ENCODE measurements around the gene MYMK. TPM values are rescaled to one million over a fixed set of nuclear protein-coding genes. Genes with fewer than 3 reads are reported as not detected.

MYMK gene
- not detected for polyA plus RNA-seq (2013, experiment 1 of 2)
- 0.08 TPM for polyA plus RNA-seq (2013, experiment 2 of 2)

- H3K18ac ChIP-seq (ENCODE audit: low read length): no peak within 1 kb of the TSS
- peaks cover 19% of the 10 kb centered on the region for H3K4me1 ChIP-seq (ENCODE audit: control insufficient read depth, low read depth, low read length)
- H2BK15ac ChIP-seq (replicated peaks; ENCODE audit: low read depth): no peak within 1 kb of the TSS
- no peaks in the 10 kb centered on the region for H3K79me1 ChIP-seq (ENCODE audit: low read length)
- no peak within 1 kb of the TSS for H4K8ac ChIP-seq (ENCODE audit: low read depth, low read length)
- no peak for DNase-seq
- no peak within 1 kb of the TSS for H3K4me2 ChIP-seq (ENCODE audit: low read length)
- H3K27me3 ChIP-seq (ENCODE audit: insufficient read depth, low read length, poor library complexity): no peaks in the 10 kb centered on the region
- no peak within 1 kb of the TSS for H4K5ac ChIP-seq (ENCODE audit: low read length)
- no peak within 1 kb of the TSS for H2BK120ac ChIP-seq (ENCODE audit: low read depth, low read length)
- H3K9ac ChIP-seq (ENCODE audit: low read length): no peak within 1 kb of the TSS
- peak within 1 kb of the TSS; percentile 40 for H2BK5ac ChIP-seq (ENCODE audit: low read length)
- no peak within 1 kb of the TSS for H3K4ac ChIP-seq (ENCODE audit: low read depth, low read length)
- H3K79me2 ChIP-seq (ENCODE audit: control insufficient read depth, insufficient read depth, low read length): no peaks in the 10 kb centered on the region
- no CpG with 5 or more reads among the region's 17 CpGs for WGBS (ENCODE audit: extremely low coverage, insufficient coverage, low lambda C conversion rate)
- H3K27ac ChIP-seq (ENCODE audit: low read depth, low read length): no peak within 1 kb of the TSS
- H3K56ac ChIP-seq (ENCODE audit: low read length): peak within 1 kb of the TSS; percentile 83
- no peak within 1 kb of the TSS for H3K23ac ChIP-seq (ENCODE audit: low read length)
- H3K4me3 ChIP-seq (ENCODE audit: low read length): no peak within 1 kb of the TSS
- no peaks in the 10 kb centered on the region for H3K36me3 ChIP-seq (ENCODE audit: control insufficient read depth, insufficient read depth, low read length)
- peak within 1 kb of the TSS; percentile 32 for H2AK5ac ChIP-seq (ENCODE audit: low read length)
Observed at GRCh38 chr9:133524679-133525228, at the start of gene MYMK. MYMK (minus strand) TSS chr9:133524959; CDS start chr9:133524844, 115 bp downstream.

GRCh38 chr9:133573791-133574515 lies 49.2 kb upstream of the MYMK start:
- DNase-seq: no peak
- Histone ChIP-seq H3K23ac (ENCODE audit: low read length) (no peak overlapping the region), H3K4me1 (ENCODE audit: control insufficient read depth, low read depth, low read length) (peaks cover 2% of the 10 kb centered on the region), H4K8ac (ENCODE audit: low read depth, low read length) (no peak overlapping the region), H3K27ac (ENCODE audit: low read depth, low read length) (no peak overlapping the region), H3K4me2 (ENCODE audit: low read length) (no peak overlapping the region), H3K36me3 (ENCODE audit: control insufficient read depth, insufficient read depth, low read length) (no peaks in the 10 kb centered on the region), H2BK120ac (ENCODE audit: low read depth, low read length) (no peak overlapping the region), H3K79me1 (ENCODE audit: low read length) (no peaks in the 10 kb centered on the region), H2BK15ac (replicated peaks; ENCODE audit: low read depth) (no peak overlapping the region), H3K9ac (ENCODE audit: low read length) (no peak overlapping the region), H3K27me3 (ENCODE audit: insufficient read depth, low read length, poor library complexity) (no peaks in the 10 kb centered on the region), H3K4me3 (ENCODE audit: low read length) (no peak overlapping the region), H3K79me2 (ENCODE audit: control insufficient read depth, insufficient read depth, low read length) (no peaks in the 10 kb centered on the region), H3K4ac (ENCODE audit: low read depth, low read length) (no peak overlapping the region), H4K5ac (ENCODE audit: low read length) (no peak overlapping the region), H2AK5ac (ENCODE audit: low read length) (no peak overlapping the region), H3K56ac (ENCODE audit: low read length) (no peak overlapping the region), H2BK5ac (ENCODE audit: low read length) (no peak overlapping the region), H3K18ac (ENCODE audit: low read length) (no peak overlapping the region)
- no CpG with 5 or more reads among the region's 21 CpGs for WGBS (ENCODE audit: extremely low coverage, insufficient coverage, low lambda C conversion rate)

GRCh38 chr9:133572821-133573361 lies 48.1 kb upstream of the MYMK start:
- peaks cover 2% of the 10 kb centered on the region for H3K4me1 ChIP-seq (ENCODE audit: control insufficient read depth, low read depth, low read length)
- H3K79me2 ChIP-seq (ENCODE audit: control insufficient read depth, insufficient read depth, low read length): no peaks in the 10 kb centered on the region
- H2BK15ac ChIP-seq (replicated peaks; ENCODE audit: low read depth): no peak overlapping the region
- no peak overlapping the region for H4K5ac ChIP-seq (ENCODE audit: low read length)
- no peak overlapping the region for H3K4me3 ChIP-seq (ENCODE audit: low read length)
- H3K36me3 ChIP-seq (ENCODE audit: control insufficient read depth, insufficient read depth, low read length): no peaks in the 10 kb centered on the region
- no peak overlapping the region for H3K9ac ChIP-seq (ENCODE audit: low read length)
- no CpG with 5 or more reads among the region's 15 CpGs for WGBS (ENCODE audit: extremely low coverage, insufficient coverage, low lambda C conversion rate)
- DNase-seq: no peak
- no peak overlapping the region for H2AK5ac ChIP-seq (ENCODE audit: low read length)
- H4K8ac ChIP-seq (ENCODE audit: low read depth, low read length): no peak overlapping the region
- no peak overlapping the region for H2BK5ac ChIP-seq (ENCODE audit: low read length)
- H3K27ac ChIP-seq (ENCODE audit: low read depth, low read length): no peak overlapping the region
- no peak overlapping the region for H3K4ac ChIP-seq (ENCODE audit: low read depth, low read length)
- no peak overlapping the region for H3K4me2 ChIP-seq (ENCODE audit: low read length)
- H3K79me1 ChIP-seq (ENCODE audit: low read length): no peaks in the 10 kb centered on the region
- no peak overlapping the region for H3K23ac ChIP-seq (ENCODE audit: low read length)
- no peak overlapping the region for H3K18ac ChIP-seq (ENCODE audit: low read length)
- no peak overlapping the region for H2BK120ac ChIP-seq (ENCODE audit: low read depth, low read length)
- H3K56ac ChIP-seq (ENCODE audit: low read length): no peak overlapping the region
- no peaks in the 10 kb centered on the region for H3K27me3 ChIP-seq (ENCODE audit: insufficient read depth, low read length, poor library complexity)

GRCh38 chr9:133571896-133572595 lies 47.3 kb upstream of the MYMK start:
- H4K5ac ChIP-seq (ENCODE audit: low read length): no peak overlapping the region
- H3K27ac ChIP-seq (ENCODE audit: low read depth, low read length): no peak overlapping the region
- H3K9ac ChIP-seq (ENCODE audit: low read length): no peak overlapping the region
- H2BK5ac ChIP-seq (ENCODE audit: low read length): no peak overlapping the region
- H3K79me1 ChIP-seq (ENCODE audit: low read length): no peaks in the 10 kb centered on the region
- H3K18ac ChIP-seq (ENCODE audit: low read length): no peak overlapping the region
- no peak for DNase-seq
- no peak overlapping the region for H4K8ac ChIP-seq (ENCODE audit: low read depth, low read length)
- no peak overlapping the region for H2BK15ac ChIP-seq (replicated peaks; ENCODE audit: low read depth)
- H3K4me2 ChIP-seq (ENCODE audit: low read length): no peak overlapping the region
- H3K36me3 ChIP-seq (ENCODE audit: control insufficient read depth, insufficient read depth, low read length): no peaks in the 10 kb centered on the region
- H3K4me3 ChIP-seq (ENCODE audit: low read length): no peak overlapping the region
- no peaks in the 10 kb centered on the region for H3K27me3 ChIP-seq (ENCODE audit: insufficient read depth, low read length, poor library complexity)
- no peak overlapping the region for H2BK120ac ChIP-seq (ENCODE audit: low read depth, low read length)
- H3K4ac ChIP-seq (ENCODE audit: low read depth, low read length): no peak overlapping the region
- H3K4me1 ChIP-seq (ENCODE audit: control insufficient read depth, low read depth, low read length): peaks cover 2% of the 10 kb centered on the region
- no peak overlapping the region for H3K23ac ChIP-seq (ENCODE audit: low read length)
- no peak overlapping the region for H2AK5ac ChIP-seq (ENCODE audit: low read length)
- no peak overlapping the region for H3K56ac ChIP-seq (ENCODE audit: low read length)
- H3K79me2 ChIP-seq (ENCODE audit: control insufficient read depth, insufficient read depth, low read length): no peaks in the 10 kb centered on the region
- WGBS (ENCODE audit: extremely low coverage, insufficient coverage, low lambda C conversion rate): no CpG with 5 or more reads among the region's 20 CpGs

- Histone ChIP-seq H2BK120ac (ENCODE audit: low read depth, low read length) (no peak overlapping the region), H2BK15ac (replicated peaks; ENCODE audit: low read depth) (no peak overlapping the region), H3K4me3 (ENCODE audit: low read length) (no peak overlapping the region), H3K27ac (ENCODE audit: low read depth, low read length) (no peak overlapping the region), H3K27me3 (ENCODE audit: insufficient read depth, low read length, poor library complexity) (no peaks in the 10 kb centered on the region), H3K4me2 (ENCODE audit: low read length) (no peak overlapping the region), H2AK5ac (ENCODE audit: low read length) (no peak overlapping the region), H3K23ac (ENCODE audit: low read length) (no peak overlapping the region), H4K5ac (ENCODE audit: low read length) (no peak overlapping the region), H2BK5ac (ENCODE audit: low read length) (no peak overlapping the region), H3K79me2 (ENCODE audit: control insufficient read depth, insufficient read depth, low read length) (no peaks in the 10 kb centered on the region), H4K8ac (ENCODE audit: low read depth, low read length) (no peak overlapping the region), H3K4me1 (ENCODE audit: control insufficient read depth, low read depth, low read length) (no peaks in the 10 kb centered on the region), H3K56ac (ENCODE audit: low read length) (no peak overlapping the region), H3K36me3 (ENCODE audit: control insufficient read depth, insufficient read depth, low read length) (no peaks in the 10 kb centered on the region), H3K79me1 (ENCODE audit: low read length) (no peaks in the 10 kb centered on the region), H3K4ac (ENCODE audit: low read depth, low read length) (no peak overlapping the region), H3K18ac (ENCODE audit: low read length) (no peak overlapping the region), H3K9ac (ENCODE audit: low read length) (no peak overlapping the region)
- WGBS (ENCODE audit: extremely low coverage, insufficient coverage, low lambda C conversion rate): no CpG with 5 or more reads among the region's 9 CpGs
- DNase-seq: no peak
Observed at GRCh38 chr9:133571391-133571890, 46.7 kb upstream of the MYMK start.

All from mesendoderm (in vitro differentiated cells).